ENCODE measurements around the gene TRPM2. TPM values are rescaled to one million over a fixed set of nuclear protein-coding genes. Genes with fewer than 3 reads are reported as not detected.
A peak's percentile ranks its signal among the peaks of the same experiment; 100 is the strongest.

Gene TRPM2
- 1 to 10 TPM; 1.9 to 2.6 TPM for total RNA-seq
- polyA plus RNA-seq, result 2.4 TPM

GRCh38 chr21:44353191-44353970, at the start of gene TRPM2:
Gene TRPM2, plus strand, starts transcription at chr21:44353621. Its CDS starts 80 bp downstream, at chr21:44353701.
- Mint-ChIP-seq H3K4me1 (peaks cover 33 to 40% (median 35%) of the 10 kb centered on the region in 3 donors), H3K27ac (peak within 1 kb of the TSS in 7 of 8 donors; percentile 21 to 83 (median 64)), H3K27me3 (peaks cover 8 to 11% of the 10 kb centered on the region in 2 donors), H3K9me3 (no peaks in the 10 kb centered on the region), H3K4me3 (peak within 1 kb of the TSS; percentile 20 to 87 (median 84)), H3K36me3 (no peaks in the 10 kb centered on the region)
- no peaks in the 10 kb centered on the region for H3K36me3 ChIP-seq (ENCODE audit: insufficient read depth, low read length)
- no peak within 1 kb of the TSS for H3K27ac ChIP-seq (ENCODE audit: low read depth, low read length)
- peaks cover 36% of the 10 kb centered on the region for H3K4me1 ChIP-seq (ENCODE audit: insufficient read depth, low read length)
- ChIA-PET CTCF (interaction anchor here (0.8 kb wide), 1 partner anchor 12 kb away, joined by 3 read pairs; no protein-coding TSS in a partner anchor), POLR2A (interaction anchor here (1.1 kb wide), 1 partner anchor 15 kb away, joined by 4 read pairs; the partner anchor contains the start of gene CFAP410)
- H3K9me3 ChIP-seq (ENCODE audit: low read length), result no peaks in the 10 kb centered on the region
- peaks cover 4% of the 10 kb centered on the region for H3K27me3 ChIP-seq (ENCODE audit: insufficient read depth, low read length, poor library complexity, severe bottlenecking)
- DNase-seq, result peak in 1 of 5 donors; percentile 48
- peak within 1 kb of the TSS; percentile 55 for H3K4me3 ChIP-seq (ENCODE audit: low read length)

- Histone ChIP-seq H3K4me1 (ENCODE audit: insufficient read depth, low read length) (peaks cover 38% of the 10 kb centered on the region), H3K27ac (ENCODE audit: low read depth, low read length) (no peak overlapping the region), H3K36me3 (ENCODE audit: insufficient read depth, low read length) (peaks cover 6% of the 10 kb centered on the region), H3K27me3 (ENCODE audit: insufficient read depth, low read length, poor library complexity, severe bottlenecking) (no peaks in the 10 kb centered on the region), H3K9me3 (ENCODE audit: low read length) (no peaks in the 10 kb centered on the region), H3K4me3 (ENCODE audit: low read length) (no peak overlapping the region)
- Mint-ChIP-seq H3K4me1 (peaks cover 29 to 53% (median 40%) of the 10 kb centered on the region in 3 donors), H3K4me3 (no peak overlapping the region), H3K27ac (peak overlapping the region in 1 of 8 donors; percentile 79), H3K36me3 (peaks cover 0 to 30% (median 0%) of the 10 kb centered on the region in 3 donors), H3K9me3 (no peaks in the 10 kb centered on the region), H3K27me3 (no peaks in the 10 kb centered on the region)
- DNase-seq, result no peak
- POLR2A ChIA-PET, result no interaction called here
- CTCF ChIA-PET, result interaction anchor here (0.8 kb wide), 1 partner anchor 9 kb away, joined by 3 read pairs; no protein-coding TSS in a partner anchor
Measured at GRCh38 chr21:44304011-44304616, 49.3 kb upstream of the TRPM2 start.

- Mint-ChIP-seq H3K4me3 (peak overlapping the region in 3 of 7 donors; percentile 25 to 28 (median 27)), H3K27ac (peak overlapping the region in 7 of 8 donors; percentile 43 to 79 (median 60))
- POLR2A ChIA-PET, result no interaction called here
Measured at GRCh38 chr21:44304877-44305293, 48.5 kb upstream of the TRPM2 start.

GRCh38 chr21:44305691-44306090, 47.7 kb upstream of the TRPM2 start:
- CTCF ChIA-PET, result interaction anchor here (1.0 kb wide), 1 partner anchor 113 kb away, joined by 3 read pairs; no protein-coding TSS in a partner anchor
- Mint-ChIP-seq H3K4me3 (no peak overlapping the region), H3K27me3 (no peaks in the 10 kb centered on the region), H3K4me1 (peaks cover 26 to 48% (median 36%) of the 10 kb centered on the region in 3 donors), H3K9me3 (no peaks in the 10 kb centered on the region), H3K36me3 (peaks cover 0 to 31% (median 0%) of the 10 kb centered on the region in 3 donors), H3K27ac (no peak overlapping the region)
- Histone ChIP-seq H3K4me1 (ENCODE audit: insufficient read depth, low read length) (peaks cover 34% of the 10 kb centered on the region), H3K4me3 (ENCODE audit: low read length) (no peak overlapping the region), H3K27ac (ENCODE audit: low read depth, low read length) (no peak overlapping the region), H3K9me3 (ENCODE audit: low read length) (no peaks in the 10 kb centered on the region), H3K27me3 (ENCODE audit: insufficient read depth, low read length, poor library complexity, severe bottlenecking) (no peaks in the 10 kb centered on the region), H3K36me3 (ENCODE audit: insufficient read depth, low read length) (peaks cover 6% of the 10 kb centered on the region)
- DNase-seq, result no peak
- POLR2A ChIA-PET, result no interaction called here

More at GRCh38 chr21:44304877-44305293, 48.5 kb upstream of the TRPM2 start:
- Histone ChIP-seq H3K27ac (ENCODE audit: low read depth, low read length) (no peak overlapping the region), H3K4me1 (ENCODE audit: insufficient read depth, low read length) (peaks cover 35% of the 10 kb centered on the region), H3K36me3 (ENCODE audit: insufficient read depth, low read length) (peaks cover 6% of the 10 kb centered on the region), H3K27me3 (ENCODE audit: insufficient read depth, low read length, poor library complexity, severe bottlenecking) (no peaks in the 10 kb centered on the region), H3K9me3 (ENCODE audit: low read length) (no peaks in the 10 kb centered on the region), H3K4me3 (ENCODE audit: low read length) (no peak overlapping the region)
- no peaks in the 10 kb centered on the region for H3K9me3 Mint-ChIP-seq
- peaks cover 26 to 50% (median 37%) of the 10 kb centered on the region in 3 donors for H3K4me1 Mint-ChIP-seq
- CTCF ChIA-PET, result interaction anchor here (1.0 kb wide), 1 partner anchor 113 kb away, joined by 3 read pairs; no protein-coding TSS in a partner anchor
- no peaks in the 10 kb centered on the region for H3K27me3 Mint-ChIP-seq
- DNase-seq, result peak in 2 of 5 donors; percentile 32 to 41
- peaks cover 0 to 29% (median 0%) of the 10 kb centered on the region in 3 donors for H3K36me3 Mint-ChIP-seq

- Histone ChIP-seq H3K27ac (ENCODE audit: low read depth, low read length) (no peak overlapping the region), H3K36me3 (ENCODE audit: insufficient read depth, low read length) (peaks cover 19% of the 10 kb centered on the region), H3K4me1 (ENCODE audit: insufficient read depth, low read length) (peaks cover 20% of the 10 kb centered on the region), H3K4me3 (ENCODE audit: low read length) (no peak overlapping the region), H3K9me3 (ENCODE audit: low read length) (no peaks in the 10 kb centered on the region), H3K27me3 (ENCODE audit: insufficient read depth, low read length, poor library complexity, severe bottlenecking) (no peaks in the 10 kb centered on the region)
- no peak overlapping the region for H3K4me3 Mint-ChIP-seq
- peaks cover 23 to 34% (median 25%) of the 10 kb centered on the region in 3 donors for H3K4me1 Mint-ChIP-seq
- DNase-seq, result no peak
- peak overlapping the region in 1 of 8 donors; percentile 56 for H3K27ac Mint-ChIP-seq
- CTCF ChIA-PET, result interaction anchor here (3.3 kb wide), 1 partner anchor 10 kb away, joined by 11 read pairs; no protein-coding TSS in a partner anchor
- H3K9me3 Mint-ChIP-seq, result no peaks in the 10 kb centered on the region
- POLR2A ChIA-PET, result no interaction called here
- H3K36me3 Mint-ChIP-seq, result peaks cover 5 to 45% (median 5%) of the 10 kb centered on the region in 3 donors
- peaks cover 0 to 2% of the 10 kb centered on the region in 2 donors for H3K27me3 Mint-ChIP-seq
Measured at GRCh38 chr21:44306936-44307704, 46.3 kb upstream of the TRPM2 start.

GRCh38 chr21:44310628-44311507, 42.6 kb upstream of the TRPM2 start:
- peaks cover 5 to 58% (median 5%) of the 10 kb centered on the region in 3 donors for H3K36me3 Mint-ChIP-seq
- ChIA-PET POLR2A (no interaction called here), CTCF (interaction anchor here (1.0 kb wide), 1 partner anchor 13 kb away, joined by 4 read pairs; no protein-coding TSS in a partner anchor)
- Histone ChIP-seq H3K4me3 (ENCODE audit: low read length) (no peak overlapping the region), H3K36me3 (ENCODE audit: insufficient read depth, low read length) (peaks cover 19% of the 10 kb centered on the region), H3K9me3 (ENCODE audit: low read length) (no peaks in the 10 kb centered on the region), H3K27ac (ENCODE audit: low read depth, low read length) (no peak overlapping the region), H3K4me1 (ENCODE audit: insufficient read depth, low read length) (no peaks in the 10 kb centered on the region), H3K27me3 (ENCODE audit: insufficient read depth, low read length, poor library complexity, severe bottlenecking) (no peaks in the 10 kb centered on the region)
- peak overlapping the region in 3 of 8 donors; percentile 8 to 70 (median 31) for H3K27ac Mint-ChIP-seq
- no peak for DNase-seq
- H3K4me1 Mint-ChIP-seq, result peaks cover 4 to 8% (median 7%) of the 10 kb centered on the region in 3 donors
- H3K4me3 Mint-ChIP-seq, result peak overlapping the region in 1 of 7 donors; percentile 22
- no peaks in the 10 kb centered on the region for H3K9me3 Mint-ChIP-seq
- H3K27me3 Mint-ChIP-seq, result peaks cover 0 to 2% of the 10 kb centered on the region in 2 donors

- no peaks in the 10 kb centered on the region for H3K4me1 ChIP-seq (ENCODE audit: insufficient read depth, low read length)
- Mint-ChIP-seq H3K9me3 (no peaks in the 10 kb centered on the region), H3K27ac (peak overlapping the region in 2 of 8 donors; percentile 58 to 91), H3K27me3 (peaks cover 0 to 2% of the 10 kb centered on the region in 2 donors), H3K4me3 (no peak overlapping the region), H3K36me3 (peaks cover 5 to 59% (median 5%) of the 10 kb centered on the region in 3 donors), H3K4me1 (peaks cover 4 to 7% (median 7%) of the 10 kb centered on the region in 3 donors)
- no peaks in the 10 kb centered on the region for H3K27me3 ChIP-seq (ENCODE audit: insufficient read depth, low read length, poor library complexity, severe bottlenecking)
- ChIA-PET POLR2A (no interaction called here), CTCF (no interaction called here)
- no peaks in the 10 kb centered on the region for H3K9me3 ChIP-seq (ENCODE audit: low read length)
- peaks cover 19% of the 10 kb centered on the region for H3K36me3 ChIP-seq (ENCODE audit: insufficient read depth, low read length)
- no peak for DNase-seq
- H3K4me3 ChIP-seq (ENCODE audit: low read length), result no peak overlapping the region
- no peak overlapping the region for H3K27ac ChIP-seq (ENCODE audit: low read depth, low read length)
Measured at GRCh38 chr21:44312089-44312488, 41.3 kb upstream of the TRPM2 start.

Data from CD8-positive, alpha-beta memory T cell (primary cell).